SU-DHL-6 (cell line): Measurements from ENCODE around the gene DFFB.

Source experiments
- H2AFZ ChIP-seq: fragments of 200-600 bp; sonication (generic); 2 replicates; pipeline ENCODE4 v1.6.1; 2014; ENCODE audit warnings: low read depth, mild to moderate bottlenecking, moderate library complexity, mixed read lengths, antibody characterized with exemption, low read length; ENCODE audit not compliant: severe bottlenecking
- H3F3A ChIP-seq: fragments of 200-600 bp; shearing (Covaris generic); 2 replicates; pipeline ENCODE4 v1.6.0; 2016; ENCODE audit warnings: antibody characterized with exemption, mild to moderate bottlenecking; ENCODE audit not compliant: insufficient read depth
- H3K27ac ChIP-seq: fragments of 200-600 bp; sonication (generic); 2 replicates; pipeline ENCODE4 v1.5.1; 2016; ENCODE audit warnings: low read depth, mild to moderate bottlenecking, low read length, moderate library complexity, mixed read lengths
- H3K27me3 ChIP-seq: fragments of 200-600 bp; sonication (generic), shearing (Covaris generic); 2 replicates; pipeline ENCODE4 v1.6.0; 2014; ENCODE audit warnings: mild to moderate bottlenecking, low read length
- H3K36me3 ChIP-seq: fragments of 200-600 bp; sonication (generic); 2 replicates; pipeline ENCODE4 v1.6.1; 2014; ENCODE audit warnings: mild to moderate bottlenecking, low read length, mixed read lengths
- H3K4me2 ChIP-seq: fragments of 300-600, 200-600 bp; shearing (Covaris generic), sonication (generic); 2 replicates; pipeline ENCODE4 v1.6.0; 2014; ENCODE audit warnings: low read length, low read depth, mild to moderate bottlenecking; ENCODE audit not compliant: poor library complexity, severe bottlenecking
- H3K4me3 ChIP-seq: fragments of 200-600 bp; sonication (generic); 2 replicates; pipeline ENCODE4 v1.5.1; 2014; ENCODE audit warnings: antibody characterized with exemption, low read length, mild to moderate bottlenecking, mixed read lengths; ENCODE audit not compliant: insufficient read depth, poor library complexity, severe bottlenecking
- H3K79me2 ChIP-seq: fragments of 200-600 bp; sonication (generic); 2 replicates; pipeline ENCODE4 v1.6.1; 2014; ENCODE audit warnings: mild to moderate bottlenecking, low read length, moderate library complexity; ENCODE audit not compliant: insufficient read depth
- H3K9ac ChIP-seq: fragments of 200-600 bp; sonication (generic); 2 replicates; pipeline ENCODE4 v1.7.0; 2014; ENCODE audit warnings: mild to moderate bottlenecking, low read length
- H3K9me2 ChIP-seq: fragments of 200-600 bp; sonication (generic); replicated peaks from 2 replicates; pipeline ENCODE4 v1.6.1; 2014; ENCODE audit warnings: low read length; ENCODE audit not compliant: insufficient read depth
- H3K9me3 ChIP-seq: fragments of 200-600 bp; sonication (generic); 2 replicates; pipeline ENCODE4 v1.6.1; 2014; ENCODE audit warnings: low read length, mixed read lengths; ENCODE audit not compliant: insufficient read depth
- H4K20me1 ChIP-seq: fragments of 200-600 bp; sonication (generic); 2 replicates; pipeline ENCODE4 v1.6.1; 2014; ENCODE audit warnings: low read depth, mild to moderate bottlenecking, antibody characterized with exemption, low read length, moderate library complexity, mixed read lengths
- CTCF ChIP-seq: fragments of 200-600 bp; sonication (generic); IDR thresholded peaks from one replicate; pipeline ENCODE4 v1.5.1; 2017; ENCODE audit warnings: antibody characterized with exemption, mild to moderate bottlenecking, low read length, moderate library complexity; ENCODE audit not compliant: insufficient read depth, poor library complexity, severe bottlenecking
- EZH2phosphoT487 ChIP-seq: fragments of 200-600 bp; sonication (generic), shearing (Covaris generic); conservative IDR thresholded peaks from 2 replicates; pipeline ENCODE4 v1.6.1; 2018; ENCODE audit warnings: mild to moderate bottlenecking, antibody characterized with exemption, low read length, moderate library complexity, mixed read lengths

DFFB gene

DNA sequence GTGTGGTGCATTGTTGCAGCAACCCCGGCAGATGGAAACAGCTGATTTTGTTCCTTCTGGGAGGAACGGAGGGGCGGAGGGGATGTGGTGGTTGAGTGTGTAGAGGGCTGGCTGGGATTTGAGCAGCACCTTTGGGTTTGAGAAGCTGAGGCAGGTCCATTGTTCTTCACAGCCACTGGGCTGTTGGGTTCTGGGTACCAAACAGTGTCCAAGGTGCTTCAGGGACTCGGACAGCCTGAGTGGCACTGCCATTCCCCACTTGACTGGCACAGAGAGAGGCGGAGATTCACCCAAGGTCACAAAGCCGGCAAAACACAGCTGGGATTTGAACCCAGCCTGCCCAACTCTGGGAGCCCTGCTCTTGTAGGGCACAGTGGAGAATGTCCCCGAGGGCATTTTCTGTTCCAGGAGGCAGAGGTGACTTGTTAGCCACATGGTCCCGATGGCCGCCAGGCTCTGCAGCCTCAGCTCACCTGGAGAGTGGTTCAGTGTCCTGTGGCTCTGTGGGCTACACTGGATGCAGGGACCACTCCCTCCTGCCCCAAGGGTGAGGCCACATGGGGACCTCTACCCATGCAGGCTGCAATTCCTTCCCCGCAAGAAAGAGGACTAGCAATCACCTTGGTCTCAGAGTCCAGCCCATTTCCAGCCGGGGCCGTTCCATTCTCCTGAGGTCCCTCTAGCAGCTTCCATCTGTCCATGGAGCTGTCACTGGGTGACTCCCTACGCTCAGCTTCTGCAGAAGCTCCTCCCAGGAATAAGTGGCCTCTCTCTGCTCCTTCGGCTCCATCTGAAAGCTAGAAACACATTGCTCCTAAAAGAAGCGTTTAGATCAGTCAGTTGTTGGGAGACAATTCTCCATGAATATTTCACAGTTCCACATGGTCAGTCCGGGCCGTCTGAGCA is 74.0 kb downstream of the DFFB start:
- no peaks in the 10 kb centered on the region for H3K36me3 ChIP-seq
- no peak overlapping the region for H2AFZ ChIP-seq
- no peak overlapping the region for H3K27ac ChIP-seq
- no peak overlapping the region for H3K4me2 ChIP-seq
- no peak for TF ChIP-seq EZH2phosphoT487
- H3K27me3 ChIP-seq = no peaks in the 10 kb centered on the region
- H4K20me1 ChIP-seq = no peaks in the 10 kb centered on the region
- peaks cover 8% of the 10 kb centered on the region; the same call in 1 of the 2 replicates for H3F3A ChIP-seq
- no peaks in the 10 kb centered on the region for H3K9me3 ChIP-seq
- no peak overlapping the region for H3K9ac ChIP-seq
- H3K79me2 ChIP-seq = no peaks in the 10 kb centered on the region
- H3K9me2 ChIP-seq = no peaks in the 10 kb centered on the region
- no peak overlapping the region for H3K4me3 ChIP-seq

GRCh38 chr1:3932156-3932919 is 75.1 kb downstream of the DFFB start:
- H3K36me3 ChIP-seq = no peaks in the 10 kb centered on the region
- no peaks in the 10 kb centered on the region for H3K79me2 ChIP-seq
- H2AFZ ChIP-seq = no peak overlapping the region
- H3F3A ChIP-seq = peaks cover 8% of the 10 kb centered on the region; the same call in 1 of the 2 replicates
- no peak overlapping the region for H3K4me2 ChIP-seq
- no peak overlapping the region for H3K9ac ChIP-seq
- H3K9me2 ChIP-seq = no peaks in the 10 kb centered on the region
- no peaks in the 10 kb centered on the region for H4K20me1 ChIP-seq
- H3K27me3 ChIP-seq = no peaks in the 10 kb centered on the region
- H3K9me3 ChIP-seq = no peaks in the 10 kb centered on the region
- no peak overlapping the region for H3K4me3 ChIP-seq
- H3K27ac ChIP-seq = no peak overlapping the region
- TF ChIP-seq EZH2phosphoT487 (no peak), CTCF (no peak)
